ENCODE results near the gene SOX1. TPM values are rescaled to one million over a fixed set of nuclear protein-coding genes. Genes with fewer than 3 reads are reported as not detected.

The SOX1 gene
- polyA plus RNA-seq (ENCODE audit: low read depth in 6 of 6): not detected

DNA sequence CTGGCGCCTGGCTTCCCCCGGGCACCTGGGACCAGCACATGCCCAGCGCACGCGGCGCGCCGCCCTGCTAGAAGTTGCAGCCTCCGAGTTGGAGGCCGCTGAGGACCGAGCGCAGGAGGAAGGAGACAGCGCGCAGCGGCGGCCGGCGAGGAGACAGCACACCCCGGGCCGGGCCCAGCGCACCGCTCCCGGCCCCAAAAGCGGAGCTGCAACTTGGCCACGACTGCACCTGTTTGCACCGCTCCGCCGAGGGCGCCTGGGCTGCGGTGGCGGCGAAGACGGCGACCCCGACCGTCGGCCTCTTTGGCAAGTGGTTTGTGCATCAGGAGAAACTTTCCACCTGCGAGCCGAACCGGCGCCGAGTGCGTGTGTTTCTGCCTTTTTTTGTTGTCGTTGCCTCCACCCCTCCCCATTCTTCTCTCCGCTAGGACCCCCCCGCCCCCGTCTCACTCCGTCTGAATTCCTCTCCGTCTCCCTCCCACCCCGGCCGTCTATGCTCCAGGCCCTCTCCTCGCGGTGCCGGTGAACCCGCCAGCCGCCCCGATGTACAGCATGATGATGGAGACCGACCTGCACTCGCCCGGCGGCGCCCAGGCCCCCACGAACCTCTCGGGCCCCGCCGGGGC lies at the start of gene SOX1:
TSS of gene SOX1 (plus strand) at position 34 of the 626 bp plus-strand sequence. CDS start at position 544, 510 bp downstream.
- DNase-seq: no peak
- peak within 1 kb of the TSS in 3 of 6 donors; percentile 29 to 56 (median 56) for H3K27ac Mint-ChIP-seq
- peaks cover 15 to 17% of the 10 kb centered on the region in 2 donors for H3K36me3 Mint-ChIP-seq
- peaks cover 0 to 23% (median 4%) of the 10 kb centered on the region in 3 donors for H3K4me1 Mint-ChIP-seq
- H3K4me3 Mint-ChIP-seq: peak within 1 kb of the TSS; percentile 30 to 75 (median 68)
- H3K9me3 Mint-ChIP-seq: peaks cover 0 to 37% (median 11%) of the 10 kb centered on the region in 7 donors
- peaks cover 40 to 70% (median 69%) of the 10 kb centered on the region in 3 donors for H3K27me3 Mint-ChIP-seq
- no peak for ATAC-seq (ENCODE audit: low read depth in 2 of 2)

DNA sequence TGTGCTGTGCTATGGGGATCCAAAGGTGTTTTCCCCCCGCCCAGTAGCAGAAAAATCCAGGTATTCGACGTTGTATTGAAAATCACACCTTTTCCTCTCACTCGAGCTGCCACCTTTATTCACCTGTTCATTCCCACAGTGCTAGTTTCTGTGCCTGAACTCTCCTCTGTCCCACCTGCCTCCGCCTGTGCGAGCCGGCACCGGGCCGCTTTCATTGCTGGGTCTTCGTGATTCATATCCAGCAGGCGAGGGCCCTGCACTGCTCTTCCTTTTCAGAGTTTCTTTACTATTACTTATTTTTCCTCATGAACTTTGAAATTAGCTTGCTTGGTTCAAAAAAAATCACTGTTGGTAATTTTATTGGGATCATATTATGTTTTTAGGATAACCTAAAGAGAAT lies 42.4 kb upstream of the SOX1 start:
- Mint-ChIP-seq H3K27ac (peak overlapping the region in 1 of 6 donors; percentile 11), H3K9me3 (peaks cover 0 to 23% (median 3%) of the 10 kb centered on the region in 7 donors), H3K4me3 (no peak overlapping the region), H3K4me1 (no peaks in the 10 kb centered on the region), H3K36me3 (no peaks in the 10 kb centered on the region), H3K27me3 (peaks cover 3 to 18% (median 7%) of the 10 kb centered on the region in 3 donors)
- DNase-seq (no peak), ATAC-seq (ENCODE audit: low read depth in 2 of 2) (no peak)

DNA sequence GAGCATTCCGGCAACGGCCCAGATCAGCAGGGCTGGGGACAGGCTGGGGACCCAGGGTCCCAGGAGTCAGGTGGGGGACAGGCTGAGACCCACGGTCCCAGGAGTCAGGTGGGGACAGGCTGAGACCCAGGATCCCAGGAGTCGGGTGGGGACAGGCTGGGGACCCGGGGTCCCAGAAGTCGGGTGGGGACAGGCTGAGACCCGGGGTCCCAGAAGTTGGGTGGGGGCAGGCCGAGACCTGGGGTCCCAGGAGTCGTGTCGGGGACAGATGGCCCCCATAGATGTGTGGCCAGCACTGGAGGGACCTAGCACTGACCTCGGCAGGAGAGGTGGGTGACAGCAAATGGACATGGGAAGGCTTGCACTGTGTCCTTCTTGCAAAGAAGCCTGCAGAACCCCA lies 39.7 kb upstream of the SOX1 start:
- DNase-seq (no peak), ATAC-seq (ENCODE audit: low read depth in 2 of 2) (no peak)
- Mint-ChIP-seq H3K4me1 (no peaks in the 10 kb centered on the region), H3K27me3 (peaks cover 4 to 18% (median 13%) of the 10 kb centered on the region in 3 donors), H3K9me3 (peaks cover 3 to 14% (median 4%) of the 10 kb centered on the region in 7 donors), H3K27ac (peak overlapping the region in 1 of 6 donors; percentile 66), H3K36me3 (no peaks in the 10 kb centered on the region), H3K4me3 (no peak overlapping the region)

DNA sequence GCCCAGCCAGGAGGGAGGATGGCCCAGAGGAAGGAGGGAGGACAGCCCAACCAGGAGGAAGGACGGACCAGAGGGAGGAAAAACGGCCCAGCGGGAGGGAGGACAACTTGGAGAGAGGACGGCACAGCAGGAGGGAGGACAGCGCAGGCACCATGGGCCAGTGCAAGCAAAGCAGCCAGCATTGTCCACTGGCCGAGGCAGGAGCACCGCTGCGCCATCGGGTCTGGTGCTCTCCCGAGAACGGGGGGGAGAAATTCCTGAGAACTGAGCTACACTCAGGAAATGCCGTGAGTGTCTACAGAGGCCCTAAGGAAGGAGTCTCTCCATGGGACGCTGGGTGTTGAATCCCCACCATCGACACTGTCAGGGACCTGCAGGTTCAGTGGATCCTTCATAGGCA lies 38.5 kb upstream of the SOX1 start:
- H3K4me3 Mint-ChIP-seq: no peak overlapping the region
- H3K27me3 Mint-ChIP-seq: peaks cover 4 to 18% (median 13%) of the 10 kb centered on the region in 3 donors
- DNase-seq (no peak), ATAC-seq (ENCODE audit: low read depth in 2 of 2) (no peak)
- H3K9me3 Mint-ChIP-seq: peaks cover 0 to 14% (median 5%) of the 10 kb centered on the region in 7 donors
- H3K36me3 Mint-ChIP-seq: no peaks in the 10 kb centered on the region
- no peak overlapping the region for H3K27ac Mint-ChIP-seq
- no peaks in the 10 kb centered on the region for H3K4me1 Mint-ChIP-seq

DNA sequence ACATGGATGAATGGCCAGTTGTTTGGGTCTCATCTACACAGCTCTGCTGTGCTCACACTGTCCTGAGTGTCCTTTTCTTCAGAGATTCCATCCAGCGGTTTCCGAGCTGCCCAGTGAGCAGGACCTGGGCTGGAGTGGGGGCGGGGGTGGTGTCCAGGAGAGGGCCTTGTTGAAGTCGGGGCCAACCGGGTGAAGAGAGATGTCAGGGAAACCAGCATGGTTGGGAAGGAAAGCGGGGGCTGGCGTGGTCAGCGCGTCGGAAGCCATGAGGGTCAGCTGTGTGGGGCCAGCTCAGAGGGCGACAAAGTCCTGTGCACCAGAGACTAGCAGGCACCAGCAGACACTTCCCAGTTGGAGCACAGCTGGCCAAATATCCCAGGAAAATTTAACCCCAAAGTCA lies 37.8 kb upstream of the SOX1 start:
- peaks cover 4 to 18% (median 13%) of the 10 kb centered on the region in 3 donors for H3K27me3 Mint-ChIP-seq
- H3K9me3 Mint-ChIP-seq: peaks cover 0 to 11% (median 5%) of the 10 kb centered on the region in 7 donors
- ATAC-seq (ENCODE audit: low read depth in 2 of 2) (no peak), DNase-seq (no peak)
- no peak overlapping the region for H3K27ac Mint-ChIP-seq
- no peaks in the 10 kb centered on the region for H3K36me3 Mint-ChIP-seq
- H3K4me1 Mint-ChIP-seq: no peaks in the 10 kb centered on the region
- H3K4me3 Mint-ChIP-seq: no peak overlapping the region

DNA sequence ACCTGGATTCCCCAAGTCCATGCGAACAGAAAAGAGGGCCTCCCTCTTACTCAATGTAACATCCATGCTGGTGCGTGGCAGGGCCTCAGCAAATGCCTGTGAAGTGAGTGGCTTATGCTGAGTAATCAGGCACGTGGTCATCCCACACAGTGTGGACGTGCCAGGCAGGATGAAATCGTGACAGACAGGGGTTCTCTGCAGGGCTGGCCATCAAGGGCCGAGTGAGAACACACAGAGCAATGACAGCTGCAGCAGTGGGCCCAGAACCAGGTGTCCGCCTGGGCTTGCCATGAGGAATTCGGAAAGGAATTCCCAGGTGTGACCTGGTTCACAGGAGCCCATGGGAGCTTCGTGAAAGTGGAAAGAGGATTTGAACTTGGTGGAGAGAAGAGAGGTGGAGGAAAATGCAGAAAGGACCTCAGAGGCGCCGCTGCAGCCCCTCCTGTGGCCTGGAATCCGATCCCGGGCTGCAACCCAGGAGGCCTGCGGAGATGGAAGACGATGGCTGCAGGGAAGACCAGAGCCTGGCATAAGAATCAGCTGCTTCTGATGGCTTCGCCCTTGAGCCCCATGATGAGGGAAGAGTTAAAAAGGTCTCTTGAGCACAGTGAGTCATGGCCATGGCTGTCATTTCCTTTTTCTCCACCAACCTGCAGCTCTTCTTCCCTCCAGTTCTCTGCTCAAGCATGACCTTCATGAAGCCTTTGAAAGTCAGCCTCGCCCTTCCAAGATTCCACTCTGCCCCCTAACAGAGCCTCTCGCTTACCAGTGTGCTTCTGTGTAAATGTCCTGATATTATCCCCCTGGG lies 34.6 kb upstream of the SOX1 start:
- H3K27ac Mint-ChIP-seq: no peak overlapping the region
- no peaks in the 10 kb centered on the region for H3K4me1 Mint-ChIP-seq
- no peaks in the 10 kb centered on the region for H3K36me3 Mint-ChIP-seq
- no peak for DNase-seq
- H3K27me3 Mint-ChIP-seq: peaks cover 8 to 9% (median 9%) of the 10 kb centered on the region in 3 donors
- ATAC-seq (ENCODE audit: low read depth in 2 of 2): no peak
- no peak overlapping the region for H3K4me3 Mint-ChIP-seq
- peaks cover 0 to 5% (median 0%) of the 10 kb centered on the region in 7 donors for H3K9me3 Mint-ChIP-seq

DNA sequence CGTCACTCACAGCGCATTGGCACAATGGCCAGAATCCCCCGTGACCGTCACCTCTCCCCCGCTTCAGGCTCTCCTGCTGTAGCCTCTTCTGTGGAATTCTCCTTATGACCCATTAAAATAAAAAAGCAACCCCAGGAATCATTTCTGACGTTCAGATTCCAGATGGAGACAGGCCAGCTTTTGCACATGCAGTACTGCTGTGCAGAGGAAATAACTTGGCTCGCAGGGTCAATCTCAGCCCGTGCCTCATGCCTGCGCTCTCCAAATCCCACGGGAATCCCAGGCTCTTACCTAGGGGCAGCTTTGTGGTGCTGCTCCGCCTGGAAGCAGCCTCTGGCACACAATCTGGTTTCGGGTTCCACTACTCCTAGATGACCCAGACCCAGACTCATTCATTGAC lies 32.7 kb upstream of the SOX1 start:
- DNase-seq (no peak), ATAC-seq (ENCODE audit: low read depth in 2 of 2) (no peak)
- peaks cover 9 to 20% (median 15%) of the 10 kb centered on the region in 3 donors for H3K27me3 Mint-ChIP-seq
- H3K9me3 Mint-ChIP-seq: peaks cover 0 to 8% (median 0%) of the 10 kb centered on the region in 7 donors
- no peaks in the 10 kb centered on the region for H3K36me3 Mint-ChIP-seq
- no peak overlapping the region for H3K4me3 Mint-ChIP-seq
- H3K27ac Mint-ChIP-seq: no peak overlapping the region
- H3K4me1 Mint-ChIP-seq: no peaks in the 10 kb centered on the region

DNA sequence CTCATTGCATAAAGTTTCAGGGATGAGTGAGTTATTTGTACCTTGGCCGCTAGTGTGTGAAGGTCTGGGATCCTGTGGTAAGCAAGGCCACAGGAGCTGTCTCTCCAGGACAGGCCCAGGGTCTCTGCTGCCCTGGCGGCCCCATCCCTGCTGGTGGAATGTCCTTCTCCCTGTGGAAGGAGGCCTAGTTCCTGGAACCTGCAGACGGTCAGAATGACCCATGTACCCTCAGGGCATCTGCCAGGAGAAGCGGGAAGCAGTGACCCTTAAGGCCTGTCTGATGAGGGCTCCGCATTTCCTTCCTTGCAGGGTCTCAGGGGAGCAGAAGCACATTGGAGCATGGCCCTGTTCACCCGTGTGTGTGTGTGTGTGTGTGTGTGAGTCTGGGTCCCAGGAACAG lies 32.1 kb upstream of the SOX1 start:
- Mint-ChIP-seq H3K27me3 (peaks cover 10 to 25% (median 21%) of the 10 kb centered on the region in 3 donors), H3K4me1 (no peaks in the 10 kb centered on the region), H3K9me3 (peaks cover 0 to 11% (median 0%) of the 10 kb centered on the region in 7 donors), H3K27ac (no peak overlapping the region), H3K4me3 (no peak overlapping the region), H3K36me3 (no peaks in the 10 kb centered on the region)
- ATAC-seq (ENCODE audit: low read depth in 2 of 2) (no peak), DNase-seq (no peak)

DNA sequence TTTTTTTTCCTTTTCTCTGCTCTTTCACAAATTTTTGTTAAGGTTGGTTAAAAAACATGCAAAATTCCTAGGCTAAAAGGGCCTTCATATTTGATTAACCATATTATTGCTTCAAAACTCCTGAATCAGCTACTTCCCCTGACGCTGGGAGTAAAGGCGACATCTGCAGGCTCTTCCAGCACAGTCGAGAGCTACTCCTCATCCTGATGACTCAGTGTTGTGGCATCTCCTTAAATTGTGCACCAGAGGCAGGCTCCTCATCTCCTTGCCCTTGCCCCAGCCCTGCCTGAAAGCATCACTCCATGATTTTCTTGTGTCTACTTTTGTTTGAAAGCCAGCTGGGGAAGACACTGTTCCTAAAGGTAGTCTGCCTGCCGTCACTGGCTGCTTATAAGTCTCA lies 24.5 kb upstream of the SOX1 start:
- peaks cover 25 to 36% (median 28%) of the 10 kb centered on the region in 3 donors for H3K27me3 Mint-ChIP-seq
- peaks cover 15 to 58% (median 29%) of the 10 kb centered on the region in 7 donors for H3K9me3 Mint-ChIP-seq
- H3K36me3 Mint-ChIP-seq: peaks cover 10 to 19% of the 10 kb centered on the region in 2 donors
- DNase-seq (no peak), ATAC-seq (ENCODE audit: low read depth in 2 of 2) (no peak)
- H3K4me1 Mint-ChIP-seq: no peaks in the 10 kb centered on the region
- H3K27ac Mint-ChIP-seq: no peak overlapping the region
- H3K4me3 Mint-ChIP-seq: no peak overlapping the region

DNA sequence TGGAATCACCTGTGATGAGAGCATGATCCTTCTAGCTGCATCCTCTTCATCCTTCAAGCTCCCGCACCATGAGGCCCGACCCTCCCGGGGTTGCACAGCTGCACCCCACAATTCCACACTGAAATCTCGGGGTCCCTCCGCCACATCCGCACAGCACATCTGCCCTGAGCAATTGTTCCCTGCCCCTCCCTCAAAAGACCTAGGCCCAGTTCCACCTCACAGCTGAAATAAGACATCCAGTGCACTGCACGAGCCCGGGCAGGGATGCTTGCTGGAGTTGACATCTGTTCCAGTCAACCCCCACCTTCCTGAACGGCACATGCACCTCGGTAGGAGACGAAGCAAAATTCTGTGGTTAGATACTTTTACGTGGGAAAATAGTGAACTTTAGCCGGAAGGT lies 14.7 kb upstream of the SOX1 start:
- Mint-ChIP-seq H3K27me3 (peaks cover 59 to 69% (median 68%) of the 10 kb centered on the region in 3 donors), H3K9me3 (peaks cover 0 to 18% (median 8%) of the 10 kb centered on the region in 7 donors), H3K4me1 (peaks cover 0 to 11% (median 3%) of the 10 kb centered on the region in 3 donors), H3K36me3 (peaks cover 7 to 18% of the 10 kb centered on the region in 2 donors), H3K27ac (no peak overlapping the region), H3K4me3 (no peak overlapping the region)
- no peak for ATAC-seq (ENCODE audit: low read depth in 2 of 2)
- DNase-seq: no peak

DNA sequence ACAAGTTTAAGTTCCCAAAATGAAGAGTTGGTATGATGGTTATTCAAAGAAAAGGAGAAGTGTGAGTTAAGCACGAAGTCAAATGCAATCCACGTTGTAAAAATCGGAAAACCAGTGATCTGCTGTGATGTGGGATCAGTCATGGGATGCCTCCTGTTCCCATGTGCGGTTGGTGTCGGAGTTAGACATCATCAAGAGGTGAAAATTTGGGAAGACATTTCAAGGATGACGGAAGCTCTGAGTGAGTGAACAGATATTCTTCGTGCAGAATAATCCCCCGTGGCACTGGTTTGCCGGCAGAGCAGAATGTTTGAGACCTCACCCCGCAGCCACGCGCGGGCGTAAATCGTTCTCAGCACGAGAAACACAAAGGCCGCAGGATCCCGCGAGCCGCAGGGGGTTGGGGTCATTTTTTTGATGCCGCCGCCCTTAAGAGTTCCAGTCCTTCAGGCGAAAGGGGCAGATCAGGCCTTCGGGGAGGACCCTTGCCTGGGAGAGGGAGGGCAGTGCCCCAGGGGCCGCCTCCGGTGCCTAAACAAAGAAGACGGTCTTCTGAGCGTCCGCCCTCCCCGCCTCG lies 13.7 kb upstream of the SOX1 start:
- Mint-ChIP-seq H3K27ac (peak overlapping the region in 2 of 6 donors; percentile 30 to 61), H3K9me3 (peaks cover 0 to 12% (median 3%) of the 10 kb centered on the region in 7 donors), H3K4me1 (peaks cover 0 to 11% (median 3%) of the 10 kb centered on the region in 3 donors), H3K36me3 (peaks cover 0 to 7% of the 10 kb centered on the region in 2 donors), H3K27me3 (peaks cover 52 to 68% (median 59%) of the 10 kb centered on the region in 3 donors), H3K4me3 (peak overlapping the region in 2 of 8 donors; percentile 37 to 46)
- ATAC-seq (ENCODE audit: low read depth in 2 of 2): no peak
- no peak for DNase-seq

DNA sequence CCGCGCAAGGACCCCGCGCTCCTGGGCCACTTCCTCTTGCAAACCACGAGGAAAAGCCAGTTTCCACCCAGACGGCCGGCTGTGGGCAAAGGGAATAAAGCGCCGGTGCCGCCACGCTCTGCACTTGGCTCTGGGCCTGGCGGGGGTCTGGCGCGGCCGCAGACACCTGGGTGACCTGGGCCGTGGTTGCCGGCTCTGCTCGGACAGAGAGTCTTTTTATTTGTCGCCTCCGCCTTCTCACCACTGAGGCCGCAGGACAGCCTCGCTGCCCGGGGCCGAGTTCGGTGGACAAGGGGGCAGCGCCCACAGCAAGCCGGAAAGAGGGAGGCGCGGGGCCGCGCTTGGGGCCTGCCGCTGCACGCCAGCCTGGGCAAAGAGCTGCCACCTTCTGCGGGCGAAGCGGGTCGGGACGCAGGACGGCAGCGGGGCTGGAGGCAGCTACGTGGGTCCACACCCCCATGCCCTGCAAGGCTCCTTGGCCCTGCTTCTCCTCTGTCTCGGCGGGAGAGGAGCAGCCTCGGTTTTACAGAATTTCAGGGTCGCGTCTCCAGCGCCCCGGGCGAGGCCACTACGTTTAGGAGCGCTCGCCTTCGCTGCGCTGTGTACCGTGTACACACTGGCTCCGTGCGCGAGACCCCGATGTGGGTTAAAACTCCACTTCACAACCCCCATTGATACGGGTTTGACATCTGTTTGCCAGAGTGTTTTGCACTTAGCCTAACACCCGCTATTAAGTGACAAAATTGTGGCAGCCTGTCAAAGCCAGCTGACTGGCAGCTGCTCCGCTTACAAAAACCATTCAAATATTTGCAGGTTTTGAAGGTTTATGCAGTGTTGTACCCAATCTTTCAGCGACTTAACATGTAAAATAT lies 13.0 kb upstream of the SOX1 start:
- Mint-ChIP-seq H3K27ac (no peak overlapping the region), H3K27me3 (peaks cover 49 to 75% (median 60%) of the 10 kb centered on the region in 3 donors), H3K4me1 (peaks cover 0 to 11% (median 3%) of the 10 kb centered on the region in 3 donors), H3K9me3 (peaks cover 0 to 12% (median 3%) of the 10 kb centered on the region in 7 donors), H3K4me3 (no peak overlapping the region), H3K36me3 (peaks cover 0 to 7% of the 10 kb centered on the region in 2 donors)
- DNase-seq: no peak
- ATAC-seq (ENCODE audit: low read depth in 2 of 2): no peak
